CD14-positive monocyte (primary cell): ENCODE results near the gene ACBD5. TPM values are rescaled to one million over a fixed set of nuclear protein-coding genes. Genes with fewer than 3 reads are reported as not detected.

Experiments
- DNase-seq, 3 donors: peaks; one replicate each; pipeline ENCODE4 v3.0.0-alpha.2; 2011 to 2022
- H2AFZ ChIP-seq: 2 replicates; pipeline ENCODE4 v1.6.0; 2012; ENCODE audit warnings: mild to moderate bottlenecking, low read depth, low read length, inconsistent platforms; ENCODE audit not compliant: insufficient read depth, poor library complexity, severe bottlenecking
- H3K27ac ChIP-seq, 2 donors: 1 replicate in 1 of 2; 2 replicates in 1 of 2; pipeline ENCODE4 v1.5.1; 2012 to 2013; ENCODE audit warnings: low read length in 2 of 2, control low read depth in 1 of 2, inconsistent platforms in 1 of 2, low read depth in 1 of 2, mild to moderate bottlenecking in 1 of 2
- H3K27me3 ChIP-seq, 2 donors: one replicate each; pipeline versions ENCODE4 v1.6.0 to v1.6.1; 2011 to 2013; ENCODE audit warnings: low read length in 2 of 2; ENCODE audit not compliant: control insufficient read depth in 2 of 2, insufficient read depth in 2 of 2
- H3K36me3 ChIP-seq, 2 donors: replicated peaks in 1 of 2; 1 replicate in 1 of 2; 2 replicates in 1 of 2; pipeline versions ENCODE4 v1.5.1 to v1.6.1; 2012 to 2013; ENCODE audit warnings: low read length in 2 of 2, control low read depth in 1 of 2, inconsistent platforms in 1 of 2, mild to moderate bottlenecking in 1 of 2; ENCODE audit not compliant: insufficient read depth in 2 of 2, control insufficient read depth in 1 of 2
- H3K4me1 ChIP-seq, 2 donors: 1 replicate in 1 of 2; 2 replicates in 1 of 2; pipeline versions ENCODE4 v1.5.1 to v1.6.1; 2012 to 2013; ENCODE audit warnings: low read length in 2 of 2, control low read depth in 1 of 2, inconsistent platforms in 1 of 2, mild to moderate bottlenecking in 1 of 2, moderate library complexity in 1 of 2; ENCODE audit not compliant: insufficient read depth in 2 of 2, control insufficient read depth in 1 of 2
- H3K4me2 ChIP-seq: replicated peaks from 2 replicates; pipeline ENCODE3; 2012; ENCODE audit warnings: low read length, moderate library complexity, mild to moderate bottlenecking; ENCODE audit not compliant: poor library complexity, severe bottlenecking; ENCODE audit errors: extremely low read depth
- H3K4me3 ChIP-seq, 3 experiments: fragments of 200-600 bp in 1 of 3; sonication (generic) in 1 of 3; replicated peaks in 1 of 3; 1 replicate in 2 of 3; 2 replicates in 1 of 3; pipeline ENCODE4 v1.5.1; 2011 to 2013; ENCODE audit warnings: low read length in 3 of 3, mild to moderate bottlenecking in 3 of 3, control low read depth in 2 of 3, low read depth in 2 of 3, inconsistent platforms in 1 of 3, moderate library complexity in 1 of 3
- H3K79me2 ChIP-seq: 2 replicates; pipeline ENCODE4 v1.6.0; 2012; ENCODE audit warnings: mild to moderate bottlenecking, control low read depth, inconsistent platforms, low read length, moderate library complexity; ENCODE audit not compliant: insufficient read depth
- H3K9ac ChIP-seq: 2 replicates; pipeline ENCODE4 v1.6.0; 2017; ENCODE audit warnings: low read length, mild to moderate bottlenecking; ENCODE audit not compliant: insufficient read depth, poor library complexity, severe bottlenecking
- H3K9me3 ChIP-seq, 2 donors: replicated peaks in 1 of 2; 1 replicate in 1 of 2; 2 replicates in 1 of 2; pipeline versions ENCODE4 v1.5.1 to v1.6.1; 2012 to 2013; ENCODE audit warnings: low read length in 2 of 2, control low read depth in 1 of 2; ENCODE audit not compliant: control insufficient read depth in 1 of 2, insufficient read depth in 1 of 2
- H4K20me1 ChIP-seq: 2 replicates; pipeline ENCODE4 v1.6.0; 2012; ENCODE audit warnings: mild to moderate bottlenecking, low read length, control low read depth, moderate library complexity; ENCODE audit not compliant: insufficient read depth
- H3K27ac Mint-ChIP-seq, 7 donors: one replicate each; pipeline ENCODE4 v1.8.0; 2020; ENCODE audit warnings: mild to moderate bottlenecking in 7 of 7, mixed read lengths in 7 of 7, moderate library complexity in 6 of 7, inconsistent platforms in 2 of 7
- H3K27me3 Mint-ChIP-seq, 3 donors: one replicate each; pipeline ENCODE4 v1.8.0; 2021 to 2022; ENCODE audit warnings: low read depth in 3 of 3, mild to moderate bottlenecking in 3 of 3, mixed read lengths in 3 of 3, moderate library complexity in 3 of 3, inconsistent platforms in 1 of 3
- H3K36me3 Mint-ChIP-seq, 2 donors: one replicate each; pipeline ENCODE4 v1.8.0; 2020; ENCODE audit warnings: mixed read lengths in 2 of 2, inconsistent platforms in 1 of 2, mild to moderate bottlenecking in 1 of 2
- H3K4me1 Mint-ChIP-seq: one replicate; pipeline ENCODE4 v1.8.0; 2020; ENCODE audit warnings: mild to moderate bottlenecking, mixed read lengths
- H3K4me3 Mint-ChIP-seq, 2 donors: one replicate each; pipeline ENCODE4 v1.8.0; 2020; ENCODE audit warnings: mild to moderate bottlenecking in 2 of 2, mixed read lengths in 2 of 2, moderate library complexity in 1 of 2
- H3K9me3 Mint-ChIP-seq, 7 donors: one replicate each; pipeline ENCODE4 v1.8.0; 2020 to 2022; ENCODE audit warnings: mixed read lengths in 7 of 7, mild to moderate bottlenecking in 6 of 7, moderate library complexity in 6 of 7, inconsistent platforms in 2 of 7
- CTCF ChIP-seq: fragments of 200-600 bp; IDR thresholded peaks from one replicate; pipeline ENCODE4 v1.8.0; 2022; ENCODE audit warnings: antibody characterized with exemption, mild to moderate bottlenecking
- WGBS: methylation state at CpG from one replicate; pipeline ENCODE4 v1.1.5; 2013; ENCODE audit warnings: missing lambda C conversion rate; ENCODE audit not compliant: insufficient coverage; 5-methylcytosine and 5-hydroxymethylcytosine counted together
- intact Hi-C, 2 donors: fragments of 100-400 bp; cut with micrococcal nuclease; formaldehyde crosslinking; loops; one replicate each; pipeline versions ENCODE4 v1.15.0 to v1.15.1; 2023
- polyA plus RNA-seq, 3 donors: library from polyadenylated mRNA; depleted of rRNA in 1 of 3; unstranded in 2 of 3; stranded (reverse) in 1 of 3; fragments of 300-500 nt in 2 of 3; fragments of >200 nt in 1 of 3; fragmentation: Illumina TruSeq in 2 of 3; gene quantifications; 1 replicate in 2 of 3; 2 replicates in 1 of 3; pipeline ENCODE4 v1.2.3, GENCODE V29; 2012 to 2021

ACBD5 gene
- polyA plus RNA-seq, 3 donors = 13.6 to 17.5 (median 15.5) TPM

GRCh38 chr10:27248215-27248614, 7.6 kb upstream of the ACBD5 start:
- Histone ChIP-seq H3K36me3 (no peaks in the 10 kb centered on the region), H3K4me1 (peaks cover 4 to 6% of the 10 kb centered on the region in 2 donors), H3K4me3 (no peak overlapping the region), H3K9me3 (no peaks in the 10 kb centered on the region), H4K20me1 (no peaks in the 10 kb centered on the region), H2AFZ (no peak overlapping the region), H3K9ac (no peak overlapping the region), H3K27ac (no peak overlapping the region), H3K27me3 (no peaks in the 10 kb centered on the region), H3K4me2 (no peak overlapping the region), H3K79me2 (no peaks in the 10 kb centered on the region)
- 94% methylated on average over 4 of the region's 4 CpGs for WGBS
- TF ChIP-seq CTCF = no peak
- no peak for DNase-seq
- no peaks in the 10 kb centered on the region for H3K36me3 Mint-ChIP-seq
- H3K4me1 Mint-ChIP-seq = peaks cover 9% of the 10 kb centered on the region
- H3K27me3 Mint-ChIP-seq = peaks cover 2 to 6% (median 4%) of the 10 kb centered on the region in 3 donors
- H3K4me3 Mint-ChIP-seq = no peak overlapping the region
- intact Hi-C loops = no loop called here
- H3K27ac Mint-ChIP-seq = no peak overlapping the region
- H3K9me3 Mint-ChIP-seq = peaks cover 0 to 2% (median 0%) of the 10 kb centered on the region in 7 donors

GRCh38 chr10:27247441-27247840, 6.8 kb upstream of the ACBD5 start:
- H3K4me3 Mint-ChIP-seq = no peak overlapping the region
- DNase-seq = no peak
- TF ChIP-seq CTCF = no peak
- Histone ChIP-seq H3K27me3 (no peaks in the 10 kb centered on the region), H3K4me3 (no peak overlapping the region), H3K4me1 (peaks cover 6 to 11% of the 10 kb centered on the region in 2 donors), H3K79me2 (no peaks in the 10 kb centered on the region), H3K27ac (no peak overlapping the region), H3K9ac (no peak overlapping the region), H3K36me3 (no peaks in the 10 kb centered on the region), H3K9me3 (no peaks in the 10 kb centered on the region), H3K4me2 (no peak overlapping the region), H2AFZ (no peak overlapping the region), H4K20me1 (no peaks in the 10 kb centered on the region)
- peaks cover 16% of the 10 kb centered on the region for H3K4me1 Mint-ChIP-seq
- no peaks in the 10 kb centered on the region for H3K36me3 Mint-ChIP-seq
- H3K9me3 Mint-ChIP-seq = peaks cover 0 to 2% (median 0%) of the 10 kb centered on the region in 7 donors
- peaks cover 2 to 6% (median 4%) of the 10 kb centered on the region in 3 donors for H3K27me3 Mint-ChIP-seq
- intact Hi-C loops = no loop called here
- 100% methylated on average over 3 of the region's 3 CpGs for WGBS
- no peak overlapping the region for H3K27ac Mint-ChIP-seq
